GM18511 (cell line): ENCODE results near the gene CPT1B.
"Not testable (repeated sequence)": the region's sequence is repeated elsewhere in the genome, so short reads cannot be mapped to it uniquely, and the experiment has no call there.

Experiments
- ATAC-seq: cut with Tn5 transposase; IDR thresholded peaks from one replicate; pipeline ENCODE4 v1.9.1; 2021; ENCODE audit warnings: mild to moderate bottlenecking, moderate library complexity; ENCODE audit not compliant: unreplicated experiment

CPT1B gene

GRCh38 chr22:50577987-50578775 lies at the start of gene CPT1B:
TSS of gene CPT1B (minus strand) at chr22:50578427. CDS start at chr22:50577915, 512 bp downstream.
- ATAC-seq, result no peak

GRCh38 chr22:50626850-50627641 lies 48.8 kb upstream of the CPT1B start:
- ATAC-seq, result no peak

- ATAC-seq, result no peak
Observed at GRCh38 chr22:50626314-50626849, 48.2 kb upstream of the CPT1B start.

- no peak for ATAC-seq
Observed at GRCh38 chr22:50625568-50626313, 47.5 kb upstream of the CPT1B start.

GRCh38 chr22:50625131-50625567 lies 46.9 kb upstream of the CPT1B start:
- no peak for ATAC-seq

GRCh38 chr22:50624347-50625130 lies 46.3 kb upstream of the CPT1B start:
- no peak for ATAC-seq

- ATAC-seq, result no peak
Observed at GRCh38 chr22:50622723-50623327, 44.6 kb upstream of the CPT1B start.

- no peak for ATAC-seq
Observed at GRCh38 chr22:50621948-50622722, 43.9 kb upstream of the CPT1B start.

GRCh38 chr22:50621356-50621880 lies 43.2 kb upstream of the CPT1B start:
- ATAC-seq, result peak; percentile 51

- ATAC-seq, result peak; percentile 68
Observed at GRCh38 chr22:50620593-50621355, 42.5 kb upstream of the CPT1B start.

GRCh38 chr22:50614296-50614695 lies 36.1 kb upstream of the CPT1B start:
- not testable (repeated sequence) for ATAC-seq

GRCh38 chr22:50613291-50613981 lies 35.2 kb upstream of the CPT1B start:
- no peak for ATAC-seq

- no peak for ATAC-seq
Observed at GRCh38 chr22:50612528-50613221, 34.4 kb upstream of the CPT1B start.

- no peak for ATAC-seq
Observed at GRCh38 chr22:50612168-50612527, 33.9 kb upstream of the CPT1B start.

GRCh38 chr22:50611341-50612060 lies 33.3 kb upstream of the CPT1B start:
- ATAC-seq, result no peak

GRCh38 chr22:50610581-50610980 lies 32.4 kb upstream of the CPT1B start:
- ATAC-seq, result no peak
